CMK (cell line): ENCODE results near the gene CCDC13.

Experiments
- DNase-seq: peaks from one replicate; pipeline ENCODE4 v3.0.0-alpha.2; 2010; ENCODE audit warnings: low read depth

CCDC13 gene

DNA sequence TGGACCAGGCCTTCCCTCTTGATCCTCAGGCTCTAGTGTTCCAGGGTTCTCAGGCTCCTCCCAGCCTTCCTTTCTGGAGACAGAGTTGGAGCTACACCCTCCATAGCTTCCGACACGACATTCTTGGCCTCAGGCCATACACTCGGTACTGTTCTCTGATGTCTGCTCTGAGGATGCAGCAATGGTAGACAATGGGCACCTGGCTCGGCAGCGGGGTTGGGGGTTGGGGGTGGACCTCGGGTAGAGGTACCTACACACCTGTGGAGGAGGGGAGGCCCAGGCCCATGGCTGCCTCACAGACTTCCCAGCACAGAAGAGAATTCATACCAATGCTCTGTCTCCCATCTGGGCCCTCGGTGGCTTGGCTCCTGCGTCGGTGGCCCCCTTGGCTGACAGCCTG is 21.4 kb downstream of the CCDC13 start:
- DNase-seq, result no peak

DNA sequence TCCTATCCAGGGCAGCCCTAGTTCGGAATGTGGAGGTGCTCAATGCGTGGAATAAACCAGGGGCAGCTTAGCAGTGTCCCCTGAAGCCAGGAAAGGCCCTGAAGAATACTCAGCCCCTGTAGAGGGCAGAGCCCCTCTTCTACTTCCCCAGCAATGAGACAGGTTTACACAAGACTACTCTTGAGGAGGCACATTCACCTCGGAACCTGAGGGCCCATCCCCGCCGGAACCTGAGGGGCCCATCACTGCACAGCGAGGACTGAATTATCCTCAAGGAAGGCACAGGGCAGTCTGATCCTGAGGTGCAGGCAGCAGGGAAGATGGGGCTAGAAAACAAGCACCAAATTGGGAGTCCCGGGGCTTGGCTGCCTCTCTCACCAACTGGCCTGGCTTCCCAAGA is 22.2 kb downstream of the CCDC13 start:
- no peak for DNase-seq

DNA sequence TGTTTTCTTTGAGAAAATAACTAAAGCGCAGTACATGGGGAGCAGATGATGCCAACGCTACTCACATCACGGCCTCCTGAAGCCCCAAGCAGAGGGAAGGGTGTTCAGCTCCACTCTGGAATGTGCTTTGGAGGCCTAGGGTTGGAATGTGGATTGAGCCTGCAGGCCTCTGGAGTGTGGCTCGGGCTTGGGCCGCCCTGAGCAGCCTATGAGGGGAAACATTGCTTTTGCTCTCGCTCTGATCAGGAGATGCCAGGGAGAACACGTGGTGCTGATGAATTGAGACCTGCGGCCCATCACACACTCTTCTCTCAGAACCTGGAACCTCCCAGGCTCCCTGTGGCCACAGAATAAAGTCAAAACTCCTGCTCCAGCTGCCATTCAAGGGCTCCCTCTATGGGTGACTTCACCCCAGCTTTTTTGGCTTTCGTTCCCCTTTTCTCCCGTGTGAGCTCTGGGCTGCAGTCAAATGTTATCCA is 23.3 kb downstream of the CCDC13 start:
- no peak for DNase-seq

DNA sequence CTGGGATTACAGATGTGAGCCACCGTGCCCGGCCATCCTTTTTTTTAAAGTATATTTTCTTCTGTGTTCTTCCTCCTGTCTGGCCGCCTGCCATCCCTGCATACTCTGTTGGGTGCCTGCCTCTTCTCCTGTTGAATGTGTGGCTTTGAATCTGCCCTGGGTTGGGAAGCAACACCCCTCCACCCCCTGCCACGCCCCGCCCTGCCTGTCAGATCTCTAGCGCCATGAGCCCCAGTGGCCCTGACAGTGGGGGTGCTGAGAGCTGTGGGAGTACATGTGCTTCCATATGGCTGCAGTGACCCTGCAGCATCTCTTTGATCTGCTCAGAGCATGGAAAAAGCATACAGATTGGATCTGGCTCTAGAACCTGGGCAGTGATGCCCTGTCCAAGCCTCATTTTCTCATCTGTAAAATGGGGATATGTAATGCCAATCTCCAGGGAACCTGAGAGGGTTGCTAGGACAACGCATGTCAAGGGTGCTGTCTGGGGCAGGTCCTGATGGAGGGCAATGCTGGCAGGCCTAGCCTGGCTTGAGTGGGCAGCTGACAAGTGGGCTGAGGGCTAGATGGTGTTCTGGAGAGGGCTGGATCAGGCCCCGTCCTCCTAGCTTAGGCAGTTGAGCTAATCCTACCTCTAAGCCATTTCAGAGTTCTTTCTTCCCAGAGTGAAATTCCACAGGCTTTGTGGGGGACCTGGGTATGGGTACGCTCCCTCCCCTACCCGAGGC is 23.9 kb downstream of the CCDC13 start:
- DNase-seq, result no peak

DNA sequence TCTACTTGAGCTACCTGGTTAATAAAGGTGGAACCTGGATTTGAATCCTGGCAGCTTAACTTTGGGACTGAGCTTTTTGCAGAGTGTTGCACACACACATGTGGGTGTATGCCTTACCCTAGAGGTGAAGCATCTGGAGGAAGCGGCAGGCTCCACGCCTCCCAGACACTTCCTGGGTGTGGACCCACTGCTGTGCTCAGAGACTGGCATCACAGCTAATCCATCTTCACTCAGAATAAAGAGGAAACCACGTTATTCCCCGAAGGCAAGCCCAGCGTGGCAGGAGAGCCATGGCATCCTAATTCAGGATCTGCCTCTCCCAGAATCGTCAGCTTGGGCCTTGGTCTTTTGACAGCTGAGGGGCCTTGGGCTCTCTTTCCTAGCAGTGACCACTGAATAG is 25.5 kb downstream of the CCDC13 start:
- DNase-seq, result no peak

DNA sequence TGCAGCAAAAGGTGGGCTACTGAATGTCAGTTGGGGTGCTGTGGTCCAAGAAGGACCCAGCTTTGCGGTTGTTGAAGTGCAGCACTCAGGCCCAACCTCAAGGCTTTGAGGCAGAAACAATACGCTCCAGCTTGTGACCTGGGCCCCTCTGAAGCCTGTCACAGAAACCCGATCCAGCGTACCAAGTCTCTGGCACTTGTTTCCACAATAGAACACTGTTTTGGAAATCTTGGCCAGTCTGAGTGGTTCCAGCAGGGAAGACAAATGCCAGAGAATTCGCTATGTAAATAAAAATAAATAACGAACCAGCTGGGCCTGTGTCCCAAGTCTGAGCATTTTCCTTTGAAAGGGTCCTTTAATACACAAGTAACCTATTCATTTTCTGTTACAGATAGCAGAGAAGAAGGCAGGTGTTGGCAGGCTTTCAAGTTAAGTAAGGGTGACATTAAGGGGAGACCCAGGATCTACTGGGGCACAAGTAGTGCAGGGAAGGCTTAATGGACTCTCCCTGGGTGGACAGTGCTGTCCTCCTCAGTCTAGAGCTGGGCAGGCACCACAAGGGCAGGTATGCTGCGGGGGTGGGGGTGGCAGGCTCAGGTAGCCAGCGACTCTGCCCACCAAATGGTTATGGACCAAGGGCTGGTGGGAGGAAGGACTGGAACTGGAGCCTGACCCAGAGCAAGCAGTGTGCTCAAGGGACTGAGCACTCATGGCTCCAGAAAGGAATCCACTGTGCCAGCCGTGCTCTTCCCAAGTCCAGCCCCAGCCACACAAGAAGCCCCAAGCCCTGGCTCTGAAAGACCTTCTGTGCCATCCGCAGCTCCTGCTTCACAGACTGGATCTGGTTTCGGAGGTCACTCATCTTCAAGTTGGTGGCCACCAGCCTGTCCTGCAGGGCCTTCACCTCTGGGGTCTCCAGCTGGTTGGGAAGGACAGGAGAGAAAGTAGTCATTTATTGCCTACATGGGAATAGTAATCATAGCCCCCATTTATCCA is 26.3 kb downstream of the CCDC13 start:
- DNase-seq, result no peak

DNA sequence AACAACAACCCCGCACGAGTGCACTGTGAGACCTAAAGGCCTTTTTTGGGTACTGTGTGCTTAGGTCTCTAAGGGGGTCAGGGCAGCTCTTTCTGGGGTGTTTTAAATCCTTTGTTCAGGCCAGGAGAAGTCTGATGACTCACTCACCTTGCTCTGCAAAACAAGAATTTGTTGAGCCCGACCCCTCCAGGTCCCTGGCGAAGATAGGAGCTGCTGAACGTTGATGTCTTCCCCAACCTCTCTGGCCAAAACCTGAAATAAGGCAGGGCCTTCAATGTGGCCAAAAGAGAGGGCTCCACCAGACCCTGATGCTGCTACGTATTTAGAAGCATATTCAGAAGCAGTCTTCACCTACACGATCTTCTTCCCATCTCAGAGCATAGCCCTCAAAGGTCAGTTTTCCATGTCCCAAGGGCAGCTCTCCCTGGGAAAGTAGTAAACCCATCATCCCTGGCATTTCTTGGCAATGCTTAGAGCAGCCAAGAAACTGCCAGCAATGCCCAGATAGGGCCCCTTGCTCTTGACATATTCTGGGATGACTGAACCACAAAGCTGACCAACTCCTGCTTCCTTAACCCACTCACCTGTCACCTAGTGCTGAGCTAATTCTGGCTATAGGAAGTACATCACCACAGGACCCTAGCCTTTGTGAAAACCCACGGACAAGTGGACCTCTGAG is 27.1 kb downstream of the CCDC13 start:
- no peak for DNase-seq

DNA sequence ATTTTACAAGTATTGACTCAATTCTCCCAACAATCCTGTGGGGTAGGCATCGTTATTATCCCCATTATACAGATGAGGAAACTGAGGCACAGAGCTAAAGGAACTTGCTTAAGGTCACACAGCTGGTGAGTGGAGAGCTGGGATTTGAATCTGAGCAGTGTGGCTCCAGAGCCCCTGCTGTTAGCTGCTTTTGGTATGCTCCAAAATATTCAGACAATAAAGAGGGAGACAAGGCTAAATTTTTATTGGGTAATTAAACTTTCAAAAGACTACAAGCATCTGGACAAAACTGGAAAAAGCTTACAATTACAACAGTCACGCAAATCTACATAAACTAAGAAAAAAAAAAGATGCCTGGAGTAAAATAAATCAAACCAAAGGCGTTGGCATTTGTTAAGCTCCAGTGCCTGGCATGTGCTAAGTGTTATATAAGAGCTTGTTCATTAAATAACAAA is 27.7 kb downstream of the CCDC13 start:
- no peak for DNase-seq

DNA sequence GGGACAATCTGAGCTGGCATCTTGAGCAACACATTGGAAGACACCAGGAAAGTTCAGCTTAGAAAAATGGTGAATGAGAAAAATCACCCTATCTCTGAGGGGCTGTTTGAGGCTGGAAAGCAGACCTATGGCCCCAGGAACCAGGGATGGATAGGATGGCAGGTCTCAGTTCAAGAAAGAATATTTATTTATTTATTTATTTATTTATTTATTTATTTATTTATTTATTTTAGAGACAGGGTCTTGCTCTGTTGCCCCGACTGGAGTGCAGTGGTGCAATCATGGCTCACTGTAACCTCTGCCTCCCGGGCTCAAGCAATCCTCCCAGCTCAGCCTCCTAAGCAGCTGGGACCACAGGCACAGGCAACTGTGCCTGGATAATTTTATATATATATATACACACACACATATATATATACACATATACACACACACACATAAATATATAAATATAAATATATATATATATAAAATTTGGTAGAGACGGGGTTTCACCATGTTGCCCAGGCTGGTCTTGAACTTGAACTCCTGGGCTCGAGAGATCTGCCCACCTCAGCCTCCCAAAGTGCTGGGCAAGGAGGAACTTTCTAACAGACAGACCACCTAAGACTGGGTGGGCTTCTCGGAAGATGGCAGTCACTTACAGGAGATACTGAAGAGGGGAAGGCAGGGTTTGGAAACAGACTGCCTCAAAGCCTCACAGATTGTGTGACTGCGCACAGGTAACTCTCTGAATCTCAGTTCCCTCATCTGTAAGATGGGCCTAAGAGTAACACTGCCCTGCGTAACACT is 29.7 kb downstream of the CCDC13 start:
- DNase-seq, result no peak

DNA sequence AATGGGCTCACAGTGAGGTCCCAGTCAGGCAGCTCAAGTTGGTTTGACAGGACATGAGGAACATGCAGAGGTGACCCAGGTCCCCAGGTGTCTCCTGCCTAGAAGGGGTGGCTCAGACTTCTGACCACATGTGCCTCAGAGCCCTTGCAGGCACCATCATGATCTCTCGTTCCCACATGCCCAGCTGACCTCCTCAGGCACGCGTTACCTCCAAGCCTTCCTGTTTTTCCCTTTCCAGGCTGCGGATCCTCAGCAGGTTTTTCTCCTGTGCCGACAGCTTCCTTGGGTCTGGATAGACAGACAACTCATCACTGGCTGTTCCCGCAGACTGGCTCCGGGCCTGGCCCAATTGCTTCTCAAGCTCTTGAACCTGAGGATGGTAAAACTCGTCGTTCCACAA is 30.4 kb downstream of the CCDC13 start:
- no peak for DNase-seq

DNA sequence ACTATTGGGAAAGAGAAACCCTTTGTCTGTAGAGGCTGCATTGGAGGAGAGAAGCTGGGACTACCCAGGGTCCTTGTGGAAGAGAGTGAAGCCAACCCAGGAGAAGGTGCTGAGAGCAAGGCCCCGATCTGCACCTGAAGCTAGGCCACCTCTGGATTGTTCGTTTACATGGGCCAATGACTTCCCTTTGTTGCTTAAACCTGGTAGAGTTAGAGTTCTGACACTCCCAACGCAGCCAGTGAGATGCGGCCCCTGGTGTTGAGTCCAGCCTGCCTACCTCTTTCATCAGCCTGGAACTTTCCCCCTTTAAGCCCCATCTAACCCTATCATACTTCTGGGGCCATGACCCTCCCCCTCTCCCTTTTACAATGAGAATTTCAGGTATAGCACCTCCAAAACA is 30.8 kb downstream of the CCDC13 start:
- no peak for DNase-seq

DNA sequence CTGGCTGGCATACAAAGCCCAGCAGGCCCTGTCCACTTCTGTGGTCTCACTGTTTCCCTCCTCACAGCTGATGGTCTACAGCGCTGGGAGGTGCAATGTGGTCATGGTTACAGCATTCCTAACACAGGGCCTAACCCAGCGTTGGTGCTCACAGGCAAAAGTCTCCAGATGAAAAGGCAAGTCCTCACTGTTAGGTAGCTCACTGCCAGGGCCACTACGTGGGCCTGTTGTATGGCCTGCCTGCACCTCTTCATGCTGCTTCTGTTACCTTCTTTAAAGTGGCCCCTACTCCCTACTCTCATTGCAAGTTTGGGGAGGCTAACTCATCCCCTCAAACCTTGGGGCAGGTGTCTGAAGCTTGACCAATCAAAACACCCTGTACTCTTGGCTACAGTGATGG is 31.3 kb downstream of the CCDC13 start:
- no peak for DNase-seq

DNA sequence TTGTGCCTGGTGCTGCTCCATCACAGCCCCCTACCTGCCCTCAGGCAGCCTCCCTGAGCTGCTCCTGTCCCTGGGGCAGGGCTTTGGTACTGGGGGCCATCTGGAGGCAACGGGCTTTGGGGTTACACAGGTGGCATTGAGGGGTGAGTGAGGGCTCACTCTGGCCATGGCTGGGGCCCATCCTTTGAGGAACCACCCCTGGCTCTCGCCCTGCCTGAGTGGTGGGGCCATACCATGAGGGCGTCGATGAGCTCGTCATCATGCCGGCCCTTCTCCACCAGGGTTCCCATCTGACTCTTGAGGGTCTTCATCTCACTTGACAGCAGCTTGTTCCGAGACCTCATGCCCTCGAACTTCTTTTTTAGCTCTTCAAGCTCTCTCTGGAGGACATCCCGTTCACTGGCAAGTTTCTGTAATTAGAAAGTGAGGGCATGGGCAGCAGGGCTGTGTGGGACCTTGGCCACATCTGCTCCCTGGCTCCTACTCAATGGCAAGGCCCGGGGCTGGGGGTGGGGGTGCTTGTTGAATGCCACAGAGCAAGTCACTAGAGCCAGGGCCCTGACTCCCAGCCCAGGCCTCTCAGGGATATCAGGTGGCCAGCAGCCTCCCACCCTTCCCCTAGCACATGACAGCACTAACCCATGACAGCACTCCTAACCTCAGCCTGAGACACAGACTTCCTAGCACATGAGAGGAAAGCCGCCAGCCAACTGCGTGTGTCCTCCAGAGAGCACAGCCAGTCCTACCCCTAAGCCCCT is 33.5 kb downstream of the CCDC13 start:
- no peak for DNase-seq

DNA sequence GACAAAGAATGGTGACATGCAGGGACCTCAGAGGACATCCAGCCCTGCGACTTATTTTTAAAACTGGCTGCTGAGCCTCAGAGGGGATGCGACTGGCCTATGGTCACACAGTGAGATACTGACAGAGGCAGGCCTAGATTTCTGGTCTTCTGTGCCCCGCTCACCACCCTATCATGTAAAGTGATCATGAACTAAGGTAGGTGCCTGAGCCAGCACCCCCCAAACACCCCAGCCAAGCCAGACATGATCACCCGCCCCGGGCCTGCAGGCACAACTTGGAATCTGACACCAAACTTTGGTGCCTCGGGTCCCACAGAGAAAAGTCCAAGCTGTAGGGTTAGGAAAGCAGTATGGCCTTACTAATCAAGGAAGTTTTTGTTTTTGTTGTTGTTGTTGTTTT is 36.5 kb downstream of the CCDC13 start:
- DNase-seq, result no peak

DNA sequence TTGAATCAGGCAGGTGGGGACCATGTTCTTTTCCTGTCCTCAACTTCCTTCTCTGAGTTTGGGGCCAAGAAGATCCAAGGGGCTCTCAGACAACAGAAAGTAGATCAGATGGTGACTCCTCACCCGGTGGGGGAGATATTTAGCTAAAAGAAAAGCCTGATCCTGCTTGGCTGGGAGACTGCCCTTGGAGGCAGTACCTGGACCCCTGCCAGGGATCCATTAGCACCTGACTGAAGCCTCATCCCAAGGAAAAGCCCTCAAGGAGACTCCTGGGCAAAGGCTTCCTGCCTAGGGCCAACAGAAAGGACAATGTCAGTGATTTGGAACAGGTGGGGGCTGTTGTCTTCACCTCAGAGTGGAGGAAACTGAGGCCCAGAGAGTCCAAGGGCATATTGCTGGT is 37.0 kb downstream of the CCDC13 start:
- no peak for DNase-seq

DNA sequence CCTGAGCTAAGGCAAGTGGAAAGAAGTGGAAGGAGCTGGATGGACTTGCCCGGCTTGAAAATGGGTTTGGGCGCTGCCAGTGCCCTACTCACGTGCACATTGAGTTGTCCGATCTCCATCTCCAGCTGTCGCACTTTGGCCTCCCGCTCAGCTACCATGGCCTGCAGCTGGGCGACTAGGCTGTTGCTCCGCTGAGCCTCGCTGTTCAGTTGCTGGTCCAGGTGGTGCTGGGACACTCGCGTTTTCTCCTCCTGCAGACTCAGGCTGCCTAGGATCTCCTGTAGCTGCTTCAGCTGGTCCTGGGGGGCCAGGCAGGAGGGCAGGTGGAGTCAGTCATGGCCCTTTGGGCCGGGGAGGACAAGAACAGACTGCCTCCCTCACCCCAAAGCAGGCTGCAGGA is 37.4 kb downstream of the CCDC13 start:
- no peak for DNase-seq

DNA sequence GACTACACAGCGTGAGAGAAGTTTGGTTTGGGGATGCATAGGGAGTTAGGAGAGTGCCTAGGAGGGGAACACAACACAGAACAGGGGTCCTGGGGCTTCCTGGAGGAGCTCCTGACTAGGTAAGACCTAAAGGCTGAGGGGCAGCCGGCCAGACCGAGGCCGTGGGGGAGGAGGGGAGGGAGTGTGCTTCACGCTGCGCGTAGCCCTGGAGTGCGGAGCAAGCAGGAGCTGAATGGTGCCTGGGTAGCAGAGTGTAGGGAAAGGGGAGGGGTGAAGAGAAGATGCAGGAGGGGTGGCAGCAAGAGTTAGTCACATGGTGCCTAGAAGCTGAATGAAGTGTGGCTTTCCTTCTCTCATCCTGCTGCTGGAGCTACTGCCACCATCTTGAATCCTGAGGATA is 38.0 kb downstream of the CCDC13 start:
- DNase-seq, result no peak

DNA sequence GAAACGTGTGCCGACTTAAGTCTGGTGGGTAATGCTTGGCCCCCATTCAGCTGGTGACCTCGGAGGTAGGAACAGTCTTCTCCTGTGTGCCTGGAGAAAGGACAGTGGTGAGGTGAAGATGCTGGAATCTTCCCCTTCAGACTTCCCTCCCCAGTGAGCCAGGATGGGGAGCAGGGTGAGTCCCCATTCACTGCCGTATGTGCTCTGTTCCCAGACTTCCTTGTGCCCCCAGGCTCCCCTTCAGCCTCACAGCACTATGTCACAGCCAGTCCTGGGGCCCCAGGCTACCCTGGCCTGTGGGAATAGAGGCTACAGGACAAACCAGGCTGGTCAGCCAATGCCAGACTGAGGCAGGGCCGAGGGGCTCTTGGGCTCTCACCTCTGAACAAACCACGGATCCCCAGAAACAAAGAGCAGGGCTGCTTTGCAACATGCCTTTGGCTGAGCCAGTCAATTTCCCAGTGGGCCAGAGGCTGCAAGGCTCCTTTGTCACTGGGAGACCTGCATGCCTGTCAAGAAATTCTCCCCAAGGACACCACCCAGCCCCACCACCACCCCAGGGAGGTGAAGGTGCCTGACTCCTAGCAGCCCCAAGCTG is 38.7 kb downstream of the CCDC13 start:
- DNase-seq, result no peak

DNA sequence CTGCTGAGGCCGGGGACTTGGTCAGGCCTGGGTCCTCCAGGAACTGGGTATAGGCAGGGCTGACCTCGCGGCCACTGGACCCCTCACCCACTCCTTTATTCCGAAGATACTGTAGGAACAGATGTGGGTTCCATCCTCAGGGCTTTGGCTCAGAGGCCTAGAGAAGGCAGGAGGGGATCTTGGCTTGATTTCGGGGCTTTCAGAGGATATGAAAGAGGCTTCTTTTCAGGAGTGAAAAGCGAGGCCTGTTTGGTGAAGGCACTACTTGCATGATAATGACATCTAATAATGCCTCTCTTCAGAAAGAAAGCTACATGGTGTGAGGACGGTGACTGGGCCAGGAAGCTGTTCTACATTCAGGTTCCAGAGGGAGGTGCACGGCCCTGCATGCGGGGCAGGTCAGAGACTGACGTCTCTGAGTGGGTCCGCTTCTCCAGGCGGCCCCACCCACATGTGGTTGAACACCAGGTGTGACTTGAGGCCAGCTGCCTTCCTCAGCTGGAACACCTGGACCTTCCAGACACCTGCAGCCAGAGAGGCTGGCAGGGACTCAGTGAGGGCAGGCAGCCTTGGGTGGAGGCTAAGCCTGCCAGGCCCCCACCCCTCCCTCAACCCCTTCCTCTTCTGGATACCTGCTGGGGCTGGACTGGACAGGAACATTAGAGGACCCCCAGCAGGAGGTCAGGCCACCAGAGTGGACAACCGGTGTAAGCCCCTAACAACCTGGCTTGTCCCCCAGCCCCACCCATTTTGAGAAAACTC is 39.4 kb downstream of the CCDC13 start:
- DNase-seq, result no peak
